ENCODE results near the gene UBAC1. TPM values are rescaled to one million over a fixed set of nuclear protein-coding genes. Genes with fewer than 3 reads are reported as not detected.
"Not testable (repeated sequence)": the region's sequence is repeated elsewhere in the genome, so short reads cannot be mapped to it uniquely, and the experiment has no call there.

The UBAC1 gene
- total RNA-seq, 1 donor from 2014 or later, result 31.0 TPM

GRCh38 chr9:135950135-135950682, 11.0 kb downstream of the UBAC1 start:
- H3K36me3 ChIP-seq, result peaks cover 41 to 72% of the 10 kb centered on the region in 2 donors
- DNase-seq (ENCODE audit: low spot score in 2 of 2), result no peak
- no peak overlapping the region for H3K27ac ChIP-seq
- H3K4me3 ChIP-seq, result no peak overlapping the region
- intact Hi-C loops (cut with DNase I), result no loop called here
- H3K9me3 ChIP-seq, result no peaks in the 10 kb centered on the region
- H3K27me3 ChIP-seq, result no peaks in the 10 kb centered on the region
- H3K4me1 ChIP-seq, result no peaks in the 10 kb centered on the region
- TF ChIP-seq, protein P1, sequence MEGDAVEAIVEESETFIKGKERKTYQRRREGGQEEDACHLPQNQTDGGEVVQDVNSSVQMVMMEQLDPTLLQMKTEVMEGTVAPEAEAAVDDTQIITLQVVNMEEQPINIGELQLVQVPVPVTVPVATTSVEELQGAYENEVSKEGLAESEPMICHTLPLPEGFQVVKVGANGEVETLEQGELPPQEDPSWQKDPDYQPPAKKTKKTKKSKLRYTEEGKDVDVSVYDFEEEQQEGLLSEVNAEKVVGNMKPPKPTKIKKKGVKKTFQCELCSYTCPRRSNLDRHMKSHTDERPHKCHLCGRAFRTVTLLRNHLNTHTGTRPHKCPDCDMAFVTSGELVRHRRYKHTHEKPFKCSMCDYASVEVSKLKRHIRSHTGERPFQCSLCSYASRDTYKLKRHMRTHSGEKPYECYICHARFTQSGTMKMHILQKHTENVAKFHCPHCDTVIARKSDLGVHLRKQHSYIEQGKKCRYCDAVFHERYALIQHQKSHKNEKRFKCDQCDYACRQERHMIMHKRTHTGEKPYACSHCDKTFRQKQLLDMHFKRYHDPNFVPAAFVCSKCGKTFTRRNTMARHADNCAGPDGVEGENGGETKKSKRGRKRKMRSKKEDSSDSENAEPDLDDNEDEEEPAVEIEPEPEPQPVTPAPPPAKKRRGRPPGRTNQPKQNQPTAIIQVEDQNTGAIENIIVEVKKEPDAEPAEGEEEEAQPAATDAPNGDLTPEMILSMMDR (IDR thresholded peaks at IDR 0.05), result no peak

DNA sequence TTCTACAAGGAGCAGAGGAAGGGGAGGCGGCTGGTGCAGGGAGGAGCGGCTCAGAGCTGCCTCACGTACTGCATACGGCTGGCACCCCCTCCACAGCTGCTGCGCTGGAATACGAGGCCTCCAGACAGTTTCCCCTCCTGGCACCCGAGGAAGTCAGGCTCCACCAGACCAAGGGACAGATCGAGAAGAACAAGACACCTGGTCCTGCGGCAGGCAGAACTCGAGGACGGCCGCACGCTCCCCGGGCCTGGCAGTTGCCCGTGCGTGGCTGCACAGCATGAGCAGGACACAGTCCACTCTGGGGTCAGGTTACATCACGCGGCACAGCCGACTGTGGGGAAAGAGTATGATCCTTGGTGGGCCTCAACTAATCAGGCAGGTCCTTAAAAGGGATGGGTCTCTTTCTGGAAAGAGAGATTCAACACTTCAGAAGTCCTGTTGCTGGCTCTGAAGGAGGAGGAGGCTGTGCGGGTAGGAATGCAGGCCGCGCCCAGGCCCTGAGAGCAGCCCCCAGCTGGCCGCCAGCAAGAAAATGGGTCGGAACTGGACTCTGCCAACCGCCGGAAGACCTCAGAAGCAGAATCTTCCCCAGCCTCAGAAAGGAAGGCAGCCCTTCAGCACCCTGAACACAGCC, 11.6 kb downstream of the UBAC1 start:
- TF ChIP-seq, protein P1 (IDR thresholded peaks at IDR 0.05), result no peak
- Histone ChIP-seq H3K4me1 (no peaks in the 10 kb centered on the region), H3K27ac (no peak overlapping the region), H3K36me3 (peaks cover 45 to 75% of the 10 kb centered on the region in 2 donors), H3K4me3 (no peak overlapping the region), H3K27me3 (no peaks in the 10 kb centered on the region), H3K9me3 (no peaks in the 10 kb centered on the region)
- intact Hi-C loops (cut with DNase I), result no loop called here
- no peak for DNase-seq (ENCODE audit: low spot score in 2 of 2)

- Histone ChIP-seq H3K9me3 (no peaks in the 10 kb centered on the region), H3K27ac (no peak overlapping the region), H3K27me3 (no peaks in the 10 kb centered on the region), H3K4me1 (no peaks in the 10 kb centered on the region), H3K36me3 (peaks cover 49 to 77% of the 10 kb centered on the region in 2 donors), H3K4me3 (no peak overlapping the region)
- intact Hi-C loops (cut with DNase I), result no loop called here
- no peak for DNase-seq (ENCODE audit: low spot score in 2 of 2)
- TF ChIP-seq, protein P1 (IDR thresholded peaks at IDR 0.05), result no peak
Measured at GRCh38 chr9:135948968-135949367, 12.2 kb downstream of the UBAC1 start.

GRCh38 chr9:135948446-135948845, 12.7 kb downstream of the UBAC1 start:
- no peaks in the 10 kb centered on the region for H3K27me3 ChIP-seq
- H3K4me1 ChIP-seq, result no peaks in the 10 kb centered on the region
- no peak overlapping the region for H3K4me3 ChIP-seq
- no peaks in the 10 kb centered on the region for H3K9me3 ChIP-seq
- no peak overlapping the region for H3K27ac ChIP-seq
- intact Hi-C loops (cut with DNase I), result no loop called here
- TF ChIP-seq, protein P1 (IDR thresholded peaks at IDR 0.05), result no peak
- peaks cover 49 to 79% of the 10 kb centered on the region in 2 donors for H3K36me3 ChIP-seq
- DNase-seq (ENCODE audit: low spot score in 2 of 2), result no peak

- intact Hi-C loops (cut with DNase I), result no loop called here
- no peaks in the 10 kb centered on the region for H3K4me1 ChIP-seq
- H3K4me3 ChIP-seq, result no peak overlapping the region
- no peaks in the 10 kb centered on the region for H3K9me3 ChIP-seq
- DNase-seq (ENCODE audit: low spot score in 2 of 2), result no peak
- no peak overlapping the region for H3K27ac ChIP-seq
- TF ChIP-seq, protein P1 (IDR thresholded peaks at IDR 0.05), result no peak
- no peaks in the 10 kb centered on the region for H3K27me3 ChIP-seq
- H3K36me3 ChIP-seq, result peaks cover 41 to 79% of the 10 kb centered on the region in 2 donors
Measured at GRCh38 chr9:135947582-135947981, 13.6 kb downstream of the UBAC1 start.

DNA sequence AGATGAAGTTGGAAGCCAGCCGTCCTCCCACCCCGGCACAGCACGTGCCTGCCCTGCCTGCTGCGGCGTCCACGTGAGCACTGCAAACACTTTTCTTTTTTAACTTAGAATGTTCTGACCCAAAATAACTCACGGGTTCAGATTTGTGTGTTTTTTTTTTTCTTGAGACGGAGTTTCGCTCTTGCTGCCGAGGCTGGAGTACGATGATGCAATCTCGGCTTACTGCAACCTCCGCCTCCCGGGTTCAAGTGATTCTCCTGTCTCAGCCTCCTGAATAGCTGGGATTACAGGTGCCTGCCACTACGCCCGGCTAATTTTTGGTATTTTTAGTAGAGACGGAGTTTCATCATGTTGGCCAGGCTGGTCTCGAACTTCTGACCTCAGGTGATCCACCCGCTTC, 14.1 kb downstream of the UBAC1 start:
- intact Hi-C loops (cut with DNase I); DNase-seq (ENCODE audit: low spot score in 2 of 2); H3K27me3 ChIP-seq; H3K4me3 ChIP-seq; H3K27ac ChIP-seq; H3K4me1 ChIP-seq; H3K9me3 ChIP-seq: not testable (repeated sequence)
- H3K36me3 ChIP-seq, result peaks cover 36 to 78% of the 10 kb centered on the region in 2 donors

Data from ascending aorta (tissue), 2 donors.